GM18867 (cell line): ENCODE results near the gene SFT2D1.

Experiments used
- ATAC-seq: cut with Tn5 transposase; IDR thresholded peaks from one replicate; pipeline ENCODE4 v1.9.1; 2021; ENCODE audit warnings: mild to moderate bottlenecking, moderate library complexity; ENCODE audit not compliant: unreplicated experiment

Gene SFT2D1

DNA sequence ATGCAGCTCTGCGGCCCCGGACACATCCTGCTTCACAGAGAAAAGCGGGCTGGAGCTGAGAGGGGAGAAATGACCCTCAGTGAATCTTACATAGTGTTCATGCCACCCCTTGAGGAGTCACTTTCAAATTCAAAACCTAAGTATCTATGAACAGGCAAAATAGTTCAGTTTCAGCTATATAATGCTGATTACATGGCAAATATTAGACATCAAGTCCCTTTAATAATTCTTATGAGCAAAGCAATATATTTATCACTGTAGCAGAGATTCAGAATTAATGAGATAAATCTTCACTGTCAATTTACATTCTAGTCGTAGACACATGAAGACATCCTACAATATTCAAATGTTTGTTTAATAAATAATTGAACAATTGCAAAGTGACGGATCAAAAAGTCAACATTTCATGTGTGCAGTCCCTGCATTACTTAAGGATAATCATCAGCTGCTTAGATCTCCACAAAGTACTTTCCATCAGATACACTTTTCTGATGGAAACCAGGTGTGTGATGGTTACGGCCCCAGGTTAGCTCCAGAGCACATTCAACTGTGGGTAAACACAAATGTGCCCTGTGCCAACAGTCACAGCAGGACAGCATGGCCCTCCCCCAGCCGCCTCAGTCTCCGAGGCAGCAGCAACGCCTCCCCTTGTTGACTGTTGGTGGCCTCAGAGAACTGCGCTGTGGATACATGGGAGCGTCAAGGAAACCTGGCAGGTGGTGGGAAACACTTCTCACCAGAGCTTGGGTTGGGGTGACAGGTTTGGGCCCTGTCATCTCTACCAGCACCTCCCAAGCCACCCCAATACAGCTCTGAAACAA lies 33.4 kb downstream of the SFT2D1 start:
- ATAC-seq, result no peak

DNA sequence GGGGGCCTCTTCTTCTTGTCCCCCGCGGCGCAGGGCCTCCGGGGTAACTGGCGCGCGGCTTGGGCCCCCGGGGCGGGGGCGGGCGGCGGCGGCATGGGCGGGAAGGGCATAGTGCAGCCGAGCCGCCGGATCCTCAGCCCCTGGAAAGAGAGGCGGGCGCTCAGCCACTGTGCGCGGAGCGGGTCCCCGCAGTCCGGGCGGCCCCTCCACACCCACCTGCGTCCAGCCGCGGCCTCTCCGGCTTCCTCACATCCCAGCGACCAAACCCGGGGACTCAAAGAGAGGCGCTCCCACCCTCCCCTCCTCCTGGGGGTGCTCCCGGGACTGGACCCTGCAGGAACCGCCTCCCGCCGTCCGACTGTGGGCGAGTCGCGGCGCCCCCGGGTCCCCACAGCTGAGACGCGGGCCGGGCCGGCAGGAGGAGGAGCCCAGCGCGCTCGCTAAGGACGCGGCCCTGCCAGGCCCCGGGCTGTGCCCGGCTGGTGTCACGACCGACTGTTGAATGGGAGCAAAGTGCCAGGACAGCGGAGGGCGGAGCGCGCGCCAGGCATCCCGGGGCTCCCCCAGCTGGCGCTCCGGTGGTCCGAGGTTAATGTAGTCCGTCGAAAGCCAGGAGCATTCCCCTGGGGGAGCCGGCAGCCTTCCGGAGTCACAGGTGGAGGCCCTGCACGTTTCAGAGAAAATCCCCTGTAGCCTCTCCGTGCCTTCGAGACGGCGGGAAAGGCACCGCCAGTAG lies 34.1 kb downstream of the SFT2D1 start, which contains the start of gene PRR18:
Gene PRR18, minus strand, starts transcription at position 360 of the 736 bp plus-strand sequence. Its CDS starts 250 bp downstream, at position 110.
- peak; percentile 55 for ATAC-seq

DNA sequence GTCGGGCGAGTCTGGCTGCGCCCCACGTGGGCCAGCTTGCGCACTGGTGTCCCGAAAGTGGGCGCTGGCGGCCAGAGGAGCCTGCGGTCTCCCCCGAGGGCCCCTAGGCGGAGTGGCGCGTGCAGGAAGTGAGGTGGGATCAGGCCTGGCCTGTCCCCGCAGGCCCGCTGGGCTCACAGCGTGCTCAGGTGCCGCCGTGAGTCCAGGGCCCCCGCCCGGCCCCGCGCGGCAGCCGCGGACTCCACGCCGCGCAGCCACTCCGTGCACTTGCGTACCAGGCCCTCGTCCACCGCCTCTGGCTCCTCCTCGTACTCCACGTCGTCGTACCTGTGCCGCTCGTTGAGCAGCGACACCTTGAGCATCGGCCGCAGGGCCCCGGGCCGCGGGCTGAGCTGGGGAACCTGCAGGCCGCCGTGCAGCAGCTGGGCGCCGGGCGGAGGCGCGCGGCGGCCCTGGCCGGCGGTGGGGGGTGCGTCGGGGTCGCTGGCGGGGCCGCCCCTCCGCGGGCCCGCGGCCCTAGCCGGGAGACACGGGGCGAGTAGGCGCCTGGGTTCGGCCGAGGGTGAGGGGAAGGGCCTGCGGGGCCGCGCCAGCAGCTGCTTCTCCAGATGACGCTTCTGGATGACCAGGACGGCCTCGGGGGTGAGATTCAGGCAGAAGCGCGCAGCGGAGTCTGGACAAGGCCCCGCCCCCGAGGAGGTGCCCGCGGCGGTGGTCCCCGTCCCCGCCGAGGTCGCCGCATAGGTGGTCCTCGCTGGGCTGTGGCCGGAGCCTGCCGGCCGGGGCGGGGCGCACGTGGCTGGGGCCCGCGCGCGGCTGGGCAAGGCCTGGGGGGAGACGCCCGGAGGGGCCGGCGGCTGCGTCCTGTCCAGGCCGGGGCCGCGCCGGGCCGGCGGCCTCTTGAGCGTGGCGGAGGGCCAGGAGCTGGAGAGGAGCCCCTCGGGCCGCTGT lies 35.0 kb downstream of the SFT2D1 start:
- ATAC-seq, result peak; percentile 17

DNA sequence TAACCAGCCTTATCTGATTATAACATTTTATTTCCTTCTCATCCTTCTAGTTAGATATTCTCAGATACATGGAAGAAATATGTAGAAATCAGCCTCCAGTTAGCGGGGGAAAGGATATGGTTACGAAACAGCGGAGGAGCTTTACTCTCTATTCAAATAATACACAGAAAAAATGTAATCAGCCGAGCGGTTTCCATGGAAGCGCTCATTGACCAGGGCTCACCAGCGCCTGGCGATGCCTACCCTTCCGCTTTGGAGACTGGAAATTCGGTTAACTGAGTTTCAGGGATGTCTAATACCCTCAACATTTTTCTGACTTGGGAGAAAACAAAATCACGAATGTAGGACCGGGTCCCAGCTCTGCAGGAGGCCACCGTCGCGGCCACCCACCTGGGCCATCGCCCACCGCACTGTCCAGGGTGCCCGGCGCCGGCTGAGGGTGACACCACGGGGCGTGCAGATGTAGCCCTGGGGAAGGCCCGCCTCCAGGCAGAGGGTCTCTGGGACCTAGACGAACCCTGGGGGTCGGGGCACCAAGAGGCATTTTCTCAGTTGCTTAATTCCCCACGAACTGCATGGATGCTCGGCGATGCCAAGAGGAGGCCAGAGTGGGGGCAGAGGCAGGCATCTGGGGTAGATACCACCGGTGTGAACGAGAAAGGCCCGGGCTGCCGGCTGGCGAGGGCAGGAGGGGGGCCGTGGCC lies 35.8 kb downstream of the SFT2D1 start:
- no peak for ATAC-seq

DNA sequence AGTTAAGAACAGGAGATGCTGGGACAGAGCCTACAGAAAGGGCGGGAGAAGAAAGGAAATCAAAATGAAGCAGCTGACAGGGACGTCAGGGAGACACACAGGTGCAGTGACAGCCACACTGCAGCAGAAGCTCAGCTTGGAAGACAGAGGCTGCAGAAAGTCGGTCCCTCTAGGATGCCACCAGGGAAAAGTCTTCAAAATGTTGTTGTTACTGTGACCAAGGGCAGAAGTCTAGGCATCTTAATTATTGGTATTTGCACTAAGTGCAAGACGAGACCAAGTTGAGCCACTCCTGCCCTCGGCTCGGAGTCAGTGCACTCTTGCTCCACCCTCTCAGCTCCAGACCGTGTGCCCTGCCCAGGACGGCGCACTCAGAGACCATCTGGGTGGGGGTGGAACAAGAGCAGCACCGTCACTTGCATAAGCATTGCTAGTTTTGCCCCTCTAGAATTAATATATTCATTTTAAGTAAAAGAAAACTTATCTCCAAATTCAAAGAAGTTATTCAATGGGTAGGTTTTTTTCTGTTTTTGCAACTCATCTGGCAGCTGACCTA lies 36.7 kb downstream of the SFT2D1 start:
- ATAC-seq, result no peak

DNA sequence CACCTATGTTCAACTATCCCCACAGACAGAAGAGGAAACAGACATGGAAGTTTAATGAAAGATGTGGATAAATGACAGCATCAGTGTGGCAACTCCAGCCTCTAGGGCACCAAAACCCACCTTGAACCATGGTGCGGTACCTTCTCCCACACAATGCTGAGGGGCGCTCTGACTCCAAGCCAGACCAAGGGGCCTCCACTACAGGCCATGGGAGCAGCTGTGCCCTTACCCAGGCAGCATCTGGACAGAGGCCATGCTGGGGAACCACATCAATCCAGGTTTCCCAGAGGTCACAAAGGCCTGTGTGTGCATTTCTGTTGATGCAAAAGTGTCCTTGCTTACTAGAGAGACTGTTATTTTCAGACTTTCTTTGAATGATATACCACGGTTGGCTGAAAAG lies 38.2 kb downstream of the SFT2D1 start:
- ATAC-seq, result no peak

DNA sequence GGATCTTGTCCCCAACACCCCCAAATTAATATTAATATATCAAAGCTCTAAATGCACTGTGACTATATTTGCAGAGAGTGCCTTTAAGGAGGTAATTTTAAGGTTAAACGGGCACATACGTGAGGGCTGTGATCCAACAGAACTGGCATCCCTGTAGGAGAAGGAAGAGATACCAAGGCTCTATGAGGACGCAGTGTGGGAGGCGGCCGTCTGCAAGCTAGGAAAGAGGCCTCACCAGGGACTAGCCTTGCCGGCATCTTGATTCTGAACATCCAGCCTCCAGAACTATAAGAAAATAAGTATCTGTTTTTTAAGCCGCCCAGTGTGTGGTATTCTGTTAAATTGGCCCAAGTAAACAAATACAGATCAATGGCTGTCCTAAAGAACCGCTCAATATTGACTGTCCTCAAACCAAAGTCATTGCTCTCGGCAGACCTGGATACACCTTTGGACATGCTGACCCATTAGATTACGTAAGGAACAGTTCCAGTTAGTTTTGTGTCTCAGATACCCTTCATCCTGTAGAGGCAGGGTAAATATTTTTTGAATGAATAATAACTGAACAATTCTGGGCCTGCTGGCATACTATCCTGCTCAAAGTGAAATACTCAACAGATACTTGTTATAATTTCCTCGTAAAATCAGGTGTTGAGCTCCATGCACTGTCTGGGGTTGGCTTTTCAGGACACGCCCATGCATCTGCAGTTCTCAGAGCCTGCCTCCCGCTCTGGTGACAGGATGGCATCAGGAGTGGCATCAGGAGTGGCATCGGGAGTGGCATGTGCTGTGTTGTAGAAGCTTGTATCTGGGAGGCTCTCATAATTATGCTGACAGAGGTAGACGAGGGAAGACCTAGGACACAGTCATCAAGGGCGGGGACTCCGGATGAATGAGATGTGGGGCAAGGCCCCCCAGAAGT lies 40.5 kb downstream of the SFT2D1 start:
- ATAC-seq, result no peak

DNA sequence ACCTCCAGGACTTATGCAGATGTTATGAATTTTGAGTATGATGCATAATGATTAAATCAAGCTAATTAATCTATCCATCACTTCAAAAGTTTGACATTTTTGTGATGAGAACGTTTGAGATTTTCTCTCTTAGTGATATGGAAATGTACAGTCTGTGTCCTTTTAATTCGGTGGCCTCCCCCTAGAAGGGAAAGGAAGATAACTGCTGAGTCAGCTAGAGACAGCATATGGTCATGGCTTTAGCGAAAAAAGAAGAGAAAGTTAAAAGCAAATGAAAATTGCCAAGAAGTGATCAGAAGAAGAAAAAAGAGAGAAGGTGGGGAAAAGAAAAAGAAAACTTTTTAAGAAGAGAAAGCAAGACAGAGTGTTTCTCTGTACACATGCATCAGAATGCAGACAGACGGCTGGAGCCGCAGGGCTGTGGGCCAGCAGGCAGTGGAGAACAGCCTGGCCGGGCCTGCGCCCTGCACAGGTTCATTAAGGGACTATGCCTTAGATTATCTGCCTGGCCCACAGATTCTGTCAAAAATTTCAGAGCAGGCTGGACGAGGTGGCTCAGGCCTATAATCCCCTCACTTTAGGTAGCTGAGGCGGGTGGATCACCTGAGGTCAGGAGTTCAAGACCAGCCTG lies 41.9 kb downstream of the SFT2D1 start:
- ATAC-seq, result no peak

DNA sequence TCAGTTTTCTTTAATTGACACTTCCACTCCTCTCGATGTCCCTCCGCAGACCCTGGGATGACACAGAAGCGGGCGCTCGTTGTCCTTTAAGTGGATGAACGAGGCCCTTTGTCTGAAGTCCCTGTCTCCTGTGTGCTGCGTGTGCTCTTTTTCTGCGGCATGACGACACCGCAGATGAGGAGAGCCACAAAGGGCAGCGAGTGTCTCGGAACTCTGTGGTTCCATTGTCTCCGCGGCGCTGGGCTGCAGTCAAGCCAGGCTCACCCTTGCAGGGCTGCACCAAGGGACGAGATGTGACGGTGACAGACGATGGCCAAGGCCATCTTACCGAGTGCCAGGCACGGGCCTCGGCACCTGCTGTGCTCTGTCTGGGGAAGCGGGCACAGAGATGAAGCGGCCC lies 44.7 kb downstream of the SFT2D1 start:
- ATAC-seq, result no peak

DNA sequence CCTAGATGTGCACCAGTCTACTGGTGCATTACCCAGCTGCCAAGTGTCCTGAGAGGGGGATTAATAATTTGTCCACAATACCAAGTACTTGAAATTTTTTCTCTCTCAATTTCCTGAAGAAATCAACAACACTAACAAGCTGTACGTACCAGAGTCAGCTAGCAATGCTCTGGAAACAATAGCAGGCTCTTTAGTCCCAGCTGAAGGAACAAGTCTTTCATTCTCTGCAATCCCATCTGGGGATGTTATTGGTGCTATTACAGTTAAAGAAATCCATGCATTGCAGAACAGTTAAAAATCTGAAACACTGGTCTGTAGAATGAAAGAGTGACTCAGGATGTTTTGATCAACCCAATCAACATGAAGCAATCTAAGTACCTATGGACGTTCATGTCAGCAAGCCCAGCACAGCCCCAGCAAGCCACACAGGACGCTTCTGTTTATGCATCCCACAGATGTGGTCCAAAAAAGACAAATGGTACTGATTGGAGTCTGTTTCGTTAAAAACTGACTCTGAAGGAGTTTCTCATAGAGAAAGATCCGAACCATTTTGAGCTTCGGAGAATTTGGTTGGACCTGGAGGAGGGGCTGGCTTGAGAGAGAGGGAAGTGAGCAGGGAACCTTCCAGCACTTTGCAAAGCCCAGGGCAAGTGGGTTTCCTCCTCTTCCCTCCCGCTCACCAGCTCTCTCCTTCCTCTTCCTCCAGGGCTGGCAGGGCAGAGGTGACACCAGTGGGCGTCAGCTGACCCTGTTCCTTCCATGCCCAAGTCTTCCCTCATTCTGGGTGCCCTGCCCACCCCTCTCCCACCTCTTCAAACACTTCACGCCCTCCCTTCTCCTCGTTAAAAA lies 46.1 kb downstream of the SFT2D1 start:
- ATAC-seq, result no peak

DNA sequence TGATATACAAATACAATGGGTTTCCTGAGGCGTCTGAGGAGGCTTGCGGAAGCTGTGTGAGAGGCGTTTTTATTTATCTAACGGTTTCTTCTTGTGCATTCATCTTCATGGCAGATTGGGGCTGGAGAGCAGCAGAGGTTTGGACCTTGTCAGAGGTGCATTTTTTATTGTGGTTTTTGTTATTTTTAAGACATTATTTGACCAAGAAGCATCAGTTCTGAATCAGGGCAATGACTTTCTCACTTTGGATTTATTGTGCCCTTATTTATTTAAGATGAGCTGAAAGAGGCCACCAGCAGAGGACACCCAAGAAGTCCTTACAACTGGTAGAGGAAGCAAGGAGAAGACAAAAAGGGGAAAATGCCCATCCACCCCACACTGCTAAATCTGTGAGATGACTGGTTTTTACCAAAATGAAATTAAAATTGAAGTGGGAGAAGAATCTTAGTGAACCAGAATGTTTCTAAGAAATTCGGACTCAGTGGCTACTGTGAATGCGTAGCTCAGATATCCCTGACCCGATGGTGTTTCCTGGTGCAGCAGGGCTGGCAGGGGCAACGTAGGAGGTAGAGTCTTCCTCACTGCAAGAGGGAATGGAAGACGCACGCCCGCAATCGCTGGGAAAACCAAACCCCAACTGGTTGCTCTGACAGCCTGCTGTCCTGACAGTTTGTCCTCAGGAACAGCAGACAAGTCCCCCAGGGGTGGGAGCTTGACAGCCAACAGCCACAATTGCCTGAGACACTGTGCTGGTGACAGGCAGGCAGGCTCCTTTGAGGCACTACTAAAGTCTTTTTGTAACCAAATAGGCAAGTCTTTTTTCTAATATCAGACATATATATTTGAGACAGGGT lies 48.4 kb downstream of the SFT2D1 start:
- no peak for ATAC-seq

DNA sequence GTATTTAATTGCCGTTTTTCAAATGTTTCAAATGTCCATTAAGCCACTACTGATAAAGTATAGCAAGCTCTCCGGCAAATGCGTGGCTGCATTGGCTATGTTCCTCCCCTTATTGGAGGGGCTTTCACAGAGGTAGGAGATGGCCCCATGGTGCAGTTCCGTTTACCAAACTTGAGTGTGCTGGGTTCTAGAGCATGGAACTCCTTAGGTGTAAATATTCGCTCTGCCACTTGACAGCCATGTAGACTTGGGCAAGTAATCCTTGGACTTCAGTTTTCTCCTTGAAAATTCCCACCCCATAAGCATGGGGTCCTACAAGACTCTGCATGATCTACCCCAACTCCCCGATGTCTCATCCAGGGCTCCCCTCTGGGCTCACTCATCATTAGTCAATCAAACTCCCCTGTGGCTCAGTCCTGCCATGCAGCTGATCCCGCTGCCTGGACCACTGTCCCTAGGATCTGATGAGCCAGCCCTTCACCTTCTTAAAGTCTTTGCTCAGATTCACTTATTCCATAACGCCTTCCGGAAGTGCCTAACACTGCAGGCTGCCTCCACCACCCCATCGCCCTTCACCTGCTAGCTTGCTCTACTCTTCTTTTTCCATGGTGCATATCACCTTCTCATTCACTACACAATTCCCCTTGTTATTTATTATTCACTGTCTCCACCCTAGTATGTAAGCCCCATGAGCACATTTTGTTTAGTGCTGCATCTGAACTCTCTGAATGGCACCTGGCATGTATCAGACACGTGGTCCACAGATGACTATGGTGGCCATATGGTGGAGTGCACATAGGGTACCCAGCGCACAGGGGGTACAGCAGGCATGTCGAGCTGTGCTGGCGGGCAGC lies 52.9 kb downstream of the SFT2D1 start:
- no peak for ATAC-seq

DNA sequence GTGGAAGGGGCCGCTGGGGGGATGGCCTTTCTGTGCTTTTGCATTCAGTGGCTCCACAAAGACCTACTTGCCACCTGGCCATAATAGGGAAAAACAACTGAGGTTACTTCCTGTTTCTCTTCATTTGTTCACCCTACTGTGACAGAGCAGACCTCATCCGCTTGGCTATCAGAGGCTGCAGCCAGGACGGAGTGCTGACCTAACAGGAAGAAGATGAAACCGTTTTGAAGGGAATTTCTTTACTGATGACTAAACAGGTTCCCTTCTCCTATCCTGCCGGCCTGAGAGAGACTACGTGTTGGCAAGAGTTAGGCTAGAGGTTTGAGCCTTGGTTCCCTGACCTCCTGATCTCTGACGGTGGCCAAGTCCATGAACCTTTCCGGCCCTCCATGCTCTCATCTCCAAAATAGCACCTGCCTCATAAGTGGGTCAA lies 55.5 kb downstream of the SFT2D1 start:
- ATAC-seq, result peak; percentile 92

DNA sequence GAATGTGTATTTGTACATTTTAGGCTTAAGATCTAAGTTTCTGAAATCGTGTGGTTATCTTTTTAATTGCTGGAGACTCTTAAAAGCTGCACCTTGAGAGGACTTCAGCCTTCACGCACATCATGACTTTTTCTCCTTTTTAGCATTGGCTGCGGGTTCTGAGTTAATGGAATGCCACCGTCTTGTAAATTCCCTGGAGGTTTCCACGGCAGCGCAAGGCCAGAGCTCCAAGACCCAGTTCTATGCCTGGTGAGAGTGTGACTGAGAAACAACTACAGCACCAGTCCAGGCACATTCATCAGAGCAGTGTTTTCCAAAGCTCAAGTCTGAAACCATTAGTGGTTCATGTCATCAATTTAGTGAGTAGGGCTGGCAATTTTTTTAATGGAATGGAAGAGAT lies 57.1 kb downstream of the SFT2D1 start:
- no peak for ATAC-seq

DNA sequence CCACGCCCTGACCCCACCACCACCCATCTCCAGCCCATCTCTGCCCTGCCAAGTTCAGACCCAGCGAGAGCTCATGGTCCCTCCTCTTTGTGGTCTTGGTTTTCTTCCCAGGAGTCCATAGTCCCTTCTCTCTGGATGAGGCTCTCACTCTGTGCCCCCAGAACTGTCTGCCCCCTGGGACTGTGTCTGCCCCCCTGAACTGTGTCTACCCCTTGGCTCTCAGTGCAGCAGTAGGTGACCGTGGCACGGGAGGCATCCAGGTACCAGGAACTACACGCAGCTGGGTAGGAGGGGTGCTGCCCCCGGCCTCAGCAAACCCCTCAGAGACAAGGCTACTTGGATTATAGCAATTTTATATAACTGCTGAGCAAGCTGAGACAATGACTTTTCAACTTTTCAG lies 57.7 kb downstream of the SFT2D1 start:
- ATAC-seq, result no peak
